Prostate gland (tissue), 2 donors: ENCODE data around the gene CRKL.

Experiments used
- POLR2AphosphoS5 ChIP-seq: sonication (generic); formaldehyde crosslinking; IDR thresholded peaks from one replicate; pipeline ENCODE4 v1.6.1; 2017; ENCODE audit warnings: antibody characterized with exemption
- TF ChIP-seq, protein P1 (sequence below), 4 experiments: fragments of 200-600 bp in 2 of 4; fragments of 450-650 bp in 2 of 4; sonication (generic) in 2 of 4; IDR thresholded peaks; 1 replicate in 3 of 4; 2 replicates in 1 of 4; pipeline ENCODE4 v1.5.1; 2016 to 2019; ENCODE audit warnings: antibody characterized with exemption in 4 of 4, mild to moderate bottlenecking in 2 of 4, moderate library complexity in 2 of 4

GRCh38 chr22:20869234-20869633 lies 48.0 kb upstream of the CRKL start:
- TF ChIP-seq, protein P1, sequence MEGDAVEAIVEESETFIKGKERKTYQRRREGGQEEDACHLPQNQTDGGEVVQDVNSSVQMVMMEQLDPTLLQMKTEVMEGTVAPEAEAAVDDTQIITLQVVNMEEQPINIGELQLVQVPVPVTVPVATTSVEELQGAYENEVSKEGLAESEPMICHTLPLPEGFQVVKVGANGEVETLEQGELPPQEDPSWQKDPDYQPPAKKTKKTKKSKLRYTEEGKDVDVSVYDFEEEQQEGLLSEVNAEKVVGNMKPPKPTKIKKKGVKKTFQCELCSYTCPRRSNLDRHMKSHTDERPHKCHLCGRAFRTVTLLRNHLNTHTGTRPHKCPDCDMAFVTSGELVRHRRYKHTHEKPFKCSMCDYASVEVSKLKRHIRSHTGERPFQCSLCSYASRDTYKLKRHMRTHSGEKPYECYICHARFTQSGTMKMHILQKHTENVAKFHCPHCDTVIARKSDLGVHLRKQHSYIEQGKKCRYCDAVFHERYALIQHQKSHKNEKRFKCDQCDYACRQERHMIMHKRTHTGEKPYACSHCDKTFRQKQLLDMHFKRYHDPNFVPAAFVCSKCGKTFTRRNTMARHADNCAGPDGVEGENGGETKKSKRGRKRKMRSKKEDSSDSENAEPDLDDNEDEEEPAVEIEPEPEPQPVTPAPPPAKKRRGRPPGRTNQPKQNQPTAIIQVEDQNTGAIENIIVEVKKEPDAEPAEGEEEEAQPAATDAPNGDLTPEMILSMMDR (IDR thresholded peaks at IDR 0.05) = no peak
- TF ChIP-seq POLR2AphosphoS5 = no peak
